H9 (cell line): Measurements from ENCODE around the gene NINL. TPM values are rescaled to one million over a fixed set of nuclear protein-coding genes. Genes with fewer than 3 reads are reported as not detected.

ENCODE experiments used
- DNase-seq: peaks from one replicate; pipeline ENCODE4 v3.0.0-alpha.2; 2017
- H2AFZ ChIP-seq: one replicate; pipeline ENCODE4 v1.6.1; 2013; ENCODE audit warnings: mild to moderate bottlenecking, low read length, control low read depth, moderate library complexity
- H2AK5ac ChIP-seq: 2 replicates; pipeline ENCODE4 v1.6.1; 2013; ENCODE audit warnings: low read length, control low read depth, mixed read lengths; ENCODE audit not compliant: insufficient read length
- H2BK120ac ChIP-seq: one replicate; pipeline ENCODE4 v1.6.1; 2013; ENCODE audit warnings: low read depth, mild to moderate bottlenecking, low read length, control low read depth, inconsistent platforms; ENCODE audit not compliant: poor library complexity, severe bottlenecking
- H2BK12ac ChIP-seq: 2 replicates; pipeline ENCODE4 v1.6.1; 2013; ENCODE audit warnings: low read length, control low read depth, mixed read lengths, low read depth; ENCODE audit not compliant: insufficient read length
- H2BK15ac ChIP-seq: 2 replicates; pipeline ENCODE4 v1.6.1; 2013; ENCODE audit warnings: low read depth, low read length, control low read depth
- H2BK20ac ChIP-seq: one replicate; pipeline ENCODE4 v1.6.1; 2013; ENCODE audit warnings: low read depth, mild to moderate bottlenecking, low read length, control low read depth, inconsistent platforms; ENCODE audit not compliant: poor library complexity, severe bottlenecking
- H2BK5ac ChIP-seq: 2 replicates; pipeline ENCODE4 v1.6.1; 2013; ENCODE audit warnings: low read length, control low read depth, mixed read lengths; ENCODE audit not compliant: insufficient read length
- H3K14ac ChIP-seq: 2 replicates; pipeline ENCODE4 v1.6.1; 2013; ENCODE audit warnings: low read length, control low read depth; ENCODE audit not compliant: insufficient read depth
- H3K18ac ChIP-seq: 2 replicates; pipeline ENCODE4 v1.6.1; 2013; ENCODE audit warnings: low read depth, mild to moderate bottlenecking, mixed read lengths, low read length, control low read depth; ENCODE audit not compliant: insufficient read length
- H3K23ac ChIP-seq: 2 replicates; pipeline ENCODE4 v1.6.1; 2013; ENCODE audit warnings: low read length, control low read depth, mixed read lengths, low read depth; ENCODE audit not compliant: insufficient read length
- H3K23me2 ChIP-seq: 2 replicates; pipeline ENCODE4 v1.6.1; 2013; ENCODE audit warnings: low read depth, mild to moderate bottlenecking, mixed read lengths, low read length, control low read depth; ENCODE audit not compliant: insufficient read length, poor library complexity, severe bottlenecking
- H3K27ac ChIP-seq: 2 replicates; pipeline ENCODE4 v1.5.1; 2013; ENCODE audit warnings: low read length, control low read depth, mixed read lengths, low read depth; ENCODE audit not compliant: insufficient read length
- H3K27me3 ChIP-seq: 2 replicates; pipeline ENCODE4 v1.6.1; 2013; ENCODE audit warnings: low read length, control low read depth, inconsistent platforms; ENCODE audit not compliant: insufficient read depth
- H3K4ac ChIP-seq: 2 replicates; pipeline ENCODE4 v1.6.1; 2013; ENCODE audit warnings: low read depth, mild to moderate bottlenecking, control low read depth, inconsistent platforms, low read length, moderate library complexity
- H3K4me1 ChIP-seq: 2 replicates; pipeline ENCODE4 v1.6.1; 2013; ENCODE audit warnings: low read length, control low read depth, inconsistent platforms; ENCODE audit not compliant: insufficient read depth
- H3K4me2 ChIP-seq: 2 replicates; pipeline ENCODE4 v1.6.1; 2013; ENCODE audit warnings: low read length, control low read depth, mixed read lengths; ENCODE audit not compliant: insufficient read length, insufficient read depth
- H3K56ac ChIP-seq: 2 replicates; pipeline ENCODE4 v1.6.1; 2013; ENCODE audit warnings: low read depth, mild to moderate bottlenecking, mixed read lengths, low read length, control low read depth; ENCODE audit not compliant: insufficient read length
- H3K79me1 ChIP-seq: 2 replicates; pipeline ENCODE4 v1.6.1; 2013; ENCODE audit warnings: low read depth, mild to moderate bottlenecking, moderate library complexity, low read length, control low read depth, inconsistent platforms; ENCODE audit not compliant: insufficient read depth, poor library complexity, severe bottlenecking
- H3K79me2 ChIP-seq: 2 replicates; pipeline ENCODE4 v1.6.1; 2013; ENCODE audit warnings: low read length, control low read depth, inconsistent platforms; ENCODE audit not compliant: insufficient read depth
- H3K9ac ChIP-seq: 2 replicates; pipeline ENCODE4 v1.6.1; 2013; ENCODE audit warnings: low read length, control low read depth, mixed read lengths; ENCODE audit not compliant: insufficient read length; ENCODE audit errors: extremely low read depth
- H3K9me3 ChIP-seq: one replicate; pipeline ENCODE4 v1.6.1; 2013; ENCODE audit warnings: low read depth, low read length, inconsistent platforms; ENCODE audit not compliant: control insufficient read depth
- H3T11ph ChIP-seq: one replicate; pipeline ENCODE4 v1.6.1; 2013; ENCODE audit warnings: mild to moderate bottlenecking, low read length, control low read depth, inconsistent platforms
- H4K20me1 ChIP-seq: one replicate; pipeline ENCODE4 v1.6.1; 2013; ENCODE audit not compliant: control insufficient read depth, insufficient read length, insufficient read depth
- H4K5ac ChIP-seq: 2 replicates; pipeline ENCODE4 v1.6.1; 2013; ENCODE audit warnings: low read depth, mild to moderate bottlenecking, mixed read lengths, low read length, control low read depth; ENCODE audit not compliant: insufficient read length
- H4K8ac ChIP-seq: replicated peaks from 2 replicates; pipeline ENCODE4 v1.6.1; 2013; ENCODE audit warnings: low read length, control low read depth, mixed read lengths, low read depth; ENCODE audit not compliant: insufficient read length
- H4K91ac ChIP-seq: 2 replicates; pipeline ENCODE4 v1.6.1; 2013; ENCODE audit warnings: low read depth, mild to moderate bottlenecking, moderate library complexity, mixed read lengths, low read length, control low read depth; ENCODE audit not compliant: insufficient read length
- H3K27ac Mint-ChIP-seq, 3 experiments: 2 replicates in 2 of 3; 3 replicates in 1 of 3; pipeline ENCODE4 v1.8.0; 2020 to 2021; ENCODE audit warnings: mixed read lengths in 3 of 3, mild to moderate bottlenecking in 1 of 3, moderate library complexity in 1 of 3
- H3K27me3 Mint-ChIP-seq: 2 replicates; pipeline ENCODE4 v1.8.0; 2021; ENCODE audit warnings: low read depth, mild to moderate bottlenecking, moderate library complexity, mixed read lengths
- H3K36me3 Mint-ChIP-seq, 3 experiments: 2 replicates in 2 of 3; 3 replicates in 1 of 3; pipeline ENCODE4 v1.8.0; 2020 to 2021; ENCODE audit warnings: low read depth in 3 of 3, mixed read lengths in 3 of 3; ENCODE audit not compliant: insufficient read depth in 1 of 3
- H3K4me1 Mint-ChIP-seq, 2 experiments: 2 replicates each; pipeline ENCODE4 v1.8.0; 2020; ENCODE audit warnings: mixed read lengths in 2 of 2
- H3K4me3 Mint-ChIP-seq, 2 experiments: 2 replicates in 1 of 2; 3 replicates in 1 of 2; pipeline ENCODE4 v1.8.0; 2020 to 2021; ENCODE audit warnings: mild to moderate bottlenecking in 2 of 2, mixed read lengths in 2 of 2, moderate library complexity in 1 of 2
- H3K9me3 Mint-ChIP-seq, 2 experiments: 2 replicates in 1 of 2; 3 replicates in 1 of 2; pipeline ENCODE4 v1.8.0; 2020; ENCODE audit warnings: mild to moderate bottlenecking in 2 of 2, mixed read lengths in 2 of 2, moderate library complexity in 1 of 2
- WGBS: extraction: QIAGEN DNeasy Blood & Tissue Kit; methylation state at CpG from one replicate; pipeline ENCODE4 v1.1.7; 2013; ENCODE audit warnings: missing lambda C conversion rate, low lambda C conversion rate, mixed read lengths; ENCODE audit not compliant: insufficient read length; ENCODE audit errors: extremely low coverage; 5-methylcytosine and 5-hydroxymethylcytosine counted together
- total RNA-seq: library from RNA; stranded (reverse); gene quantifications from 2 replicates; pipeline ENCODE4 v1.2.1, GENCODE V29; 2021
- TF ChIP-seq, protein P1 (sequence below): fragments of 200-600 bp; sonication (generic); conservative IDR thresholded peaks from 3 replicates; pipeline ENCODE4 v1.8.0; 2021; ENCODE audit warnings: antibody characterized with exemption, mild to moderate bottlenecking

The NINL gene
- total RNA-seq, 1 experiment from 2014 or later, result 34.3 TPM

- Mint-ChIP-seq H3K27me3 (no peaks in the 10 kb centered on the region), H3K4me3 (no peak overlapping the region), H3K4me1 (peaks cover 51 to 67% of the 10 kb centered on the region in 2 experiments), H3K9me3 (no peaks in the 10 kb centered on the region), H3K27ac (no peak overlapping the region), H3K36me3 (peaks cover 10 to 15% (median 15%) of the 10 kb centered on the region in 3 experiments; a peak in 6 of 7 replicates)
- H3K27me3 ChIP-seq, result no peaks in the 10 kb centered on the region
- no peak overlapping the region for H2BK12ac ChIP-seq
- no peak overlapping the region for H4K91ac ChIP-seq
- H2BK120ac ChIP-seq, result no peak overlapping the region
- no peak for DNase-seq
- H2BK15ac ChIP-seq, result no peak overlapping the region
- H4K8ac ChIP-seq, result no peak overlapping the region
- no peak overlapping the region for H3K18ac ChIP-seq
- no CpG with 5 or more reads among the region's 13 CpGs for WGBS
- peaks cover 6% of the 10 kb centered on the region; the same call in 1 of the 2 replicates for H3K79me2 ChIP-seq
- H3K9me3 ChIP-seq, result no peaks in the 10 kb centered on the region
- H4K20me1 ChIP-seq, result peaks cover 4% of the 10 kb centered on the region
- H3K27ac ChIP-seq, result no peak overlapping the region
- H3K4me2 ChIP-seq, result no peak overlapping the region
- H3K9ac ChIP-seq, result no peak overlapping the region
- no peak overlapping the region for H3K4ac ChIP-seq
- H3K79me1 ChIP-seq, result peaks cover 3% of the 10 kb centered on the region
- H3K23me2 ChIP-seq, result no peaks in the 10 kb centered on the region
- no peak overlapping the region for H3T11ph ChIP-seq
- no peak overlapping the region for H2AK5ac ChIP-seq
- no peak overlapping the region for H3K23ac ChIP-seq
- H3K14ac ChIP-seq, result no peak overlapping the region
- H2BK20ac ChIP-seq, result no peak overlapping the region
- H3K4me1 ChIP-seq, result peaks cover 8% of the 10 kb centered on the region; the same call in 1 of the 2 replicates
- H2AFZ ChIP-seq, result no peak overlapping the region
- TF ChIP-seq, protein P1, sequence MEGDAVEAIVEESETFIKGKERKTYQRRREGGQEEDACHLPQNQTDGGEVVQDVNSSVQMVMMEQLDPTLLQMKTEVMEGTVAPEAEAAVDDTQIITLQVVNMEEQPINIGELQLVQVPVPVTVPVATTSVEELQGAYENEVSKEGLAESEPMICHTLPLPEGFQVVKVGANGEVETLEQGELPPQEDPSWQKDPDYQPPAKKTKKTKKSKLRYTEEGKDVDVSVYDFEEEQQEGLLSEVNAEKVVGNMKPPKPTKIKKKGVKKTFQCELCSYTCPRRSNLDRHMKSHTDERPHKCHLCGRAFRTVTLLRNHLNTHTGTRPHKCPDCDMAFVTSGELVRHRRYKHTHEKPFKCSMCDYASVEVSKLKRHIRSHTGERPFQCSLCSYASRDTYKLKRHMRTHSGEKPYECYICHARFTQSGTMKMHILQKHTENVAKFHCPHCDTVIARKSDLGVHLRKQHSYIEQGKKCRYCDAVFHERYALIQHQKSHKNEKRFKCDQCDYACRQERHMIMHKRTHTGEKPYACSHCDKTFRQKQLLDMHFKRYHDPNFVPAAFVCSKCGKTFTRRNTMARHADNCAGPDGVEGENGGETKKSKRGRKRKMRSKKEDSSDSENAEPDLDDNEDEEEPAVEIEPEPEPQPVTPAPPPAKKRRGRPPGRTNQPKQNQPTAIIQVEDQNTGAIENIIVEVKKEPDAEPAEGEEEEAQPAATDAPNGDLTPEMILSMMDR, result no peak
- H2BK5ac ChIP-seq, result no peak overlapping the region
- H4K5ac ChIP-seq, result no peak overlapping the region
- H3K56ac ChIP-seq, result no peak overlapping the region
Measured at GRCh38 chr20:25537890-25538289, 47.4 kb downstream of the NINL start.
